ENCODE data around the gene HAUS3. TPM values are rescaled to one million over a fixed set of nuclear protein-coding genes. Genes with fewer than 3 reads are reported as not detected.

Gene HAUS3
- total RNA-seq, 1 donor from 2014 or later = 24.4 TPM

DNA sequence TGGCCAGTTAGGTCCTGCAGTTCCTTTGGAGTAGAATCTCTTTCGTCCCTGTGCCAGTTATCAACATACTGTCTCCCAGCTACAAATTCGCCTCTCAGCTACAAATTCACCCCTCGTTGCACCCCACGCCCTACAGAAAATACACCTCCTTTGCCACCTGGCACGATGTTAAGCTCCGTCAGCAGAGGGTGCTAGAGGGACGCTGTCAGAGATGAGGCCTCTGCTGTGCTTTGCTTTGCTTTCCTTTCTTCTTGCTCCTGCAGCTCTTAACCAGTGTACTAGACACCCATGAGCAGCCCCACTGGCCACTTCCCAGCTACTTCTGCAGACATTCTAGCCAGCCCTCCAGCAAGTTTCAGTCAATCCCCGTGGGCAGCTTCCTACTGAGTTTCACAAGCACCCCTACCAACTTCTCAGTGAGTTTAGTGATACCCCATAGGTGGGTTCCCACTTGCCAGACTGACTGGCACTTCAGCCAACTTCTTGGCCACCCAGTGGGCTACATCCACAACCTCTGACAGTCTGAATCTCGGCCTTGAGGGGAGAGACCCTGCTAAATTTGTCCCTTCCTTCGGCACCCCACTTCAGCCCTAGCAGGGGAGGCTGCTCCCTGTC is 21.8 kb downstream of the HAUS3 start:
- peaks cover 5% of the 10 kb centered on the region for H3K4me1 Mint-ChIP-seq
- no peaks in the 10 kb centered on the region for H3K27me3 ChIP-seq
- H3K27ac Mint-ChIP-seq = no peak overlapping the region
- H3F3A ChIP-seq (ENCODE audit: low read depth) = peaks cover 5% of the 10 kb centered on the region
- no peaks in the 10 kb centered on the region for H3K4me1 ChIP-seq
- no peak overlapping the region for H3K4me3 ChIP-seq
- no peak overlapping the region for H2AFZ ChIP-seq (replicated peaks)
- no peaks in the 10 kb centered on the region for H3K36me3 ChIP-seq
- TF ChIP-seq, protein P1, sequence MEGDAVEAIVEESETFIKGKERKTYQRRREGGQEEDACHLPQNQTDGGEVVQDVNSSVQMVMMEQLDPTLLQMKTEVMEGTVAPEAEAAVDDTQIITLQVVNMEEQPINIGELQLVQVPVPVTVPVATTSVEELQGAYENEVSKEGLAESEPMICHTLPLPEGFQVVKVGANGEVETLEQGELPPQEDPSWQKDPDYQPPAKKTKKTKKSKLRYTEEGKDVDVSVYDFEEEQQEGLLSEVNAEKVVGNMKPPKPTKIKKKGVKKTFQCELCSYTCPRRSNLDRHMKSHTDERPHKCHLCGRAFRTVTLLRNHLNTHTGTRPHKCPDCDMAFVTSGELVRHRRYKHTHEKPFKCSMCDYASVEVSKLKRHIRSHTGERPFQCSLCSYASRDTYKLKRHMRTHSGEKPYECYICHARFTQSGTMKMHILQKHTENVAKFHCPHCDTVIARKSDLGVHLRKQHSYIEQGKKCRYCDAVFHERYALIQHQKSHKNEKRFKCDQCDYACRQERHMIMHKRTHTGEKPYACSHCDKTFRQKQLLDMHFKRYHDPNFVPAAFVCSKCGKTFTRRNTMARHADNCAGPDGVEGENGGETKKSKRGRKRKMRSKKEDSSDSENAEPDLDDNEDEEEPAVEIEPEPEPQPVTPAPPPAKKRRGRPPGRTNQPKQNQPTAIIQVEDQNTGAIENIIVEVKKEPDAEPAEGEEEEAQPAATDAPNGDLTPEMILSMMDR (IDR thresholded peaks at IDR 0.05) = peak; percentile 88
- TF ChIP-seq EZH2 (IDR thresholded peaks at IDR 0.05) = no peak
- TF ChIP-seq EZH2phosphoT487 (IDR thresholded peaks at IDR 0.05) = no peak
- H3K9me3 ChIP-seq (ENCODE audit: low read depth) = no peaks in the 10 kb centered on the region
- no peak overlapping the region for H3K4me2 ChIP-seq
- H3K27me3 Mint-ChIP-seq (ENCODE audit: insufficient read depth, low read depth) = peaks cover 2% of the 10 kb centered on the region
- no peaks in the 10 kb centered on the region for H3K79me2 ChIP-seq (ENCODE audit: low read depth)
- H3K4me3 Mint-ChIP-seq = no peak overlapping the region
- H3K27ac ChIP-seq = no peak overlapping the region
- H3K36me3 Mint-ChIP-seq = no peaks in the 10 kb centered on the region
- no peaks in the 10 kb centered on the region for H3K9me3 Mint-ChIP-seq
- DNase-seq (ENCODE audit: low spot score) = peak; percentile 89
- peaks cover 3% of the 10 kb centered on the region for H4K20me1 ChIP-seq (ENCODE audit: low read depth)
- no peak overlapping the region for H3K9ac ChIP-seq

DNA sequence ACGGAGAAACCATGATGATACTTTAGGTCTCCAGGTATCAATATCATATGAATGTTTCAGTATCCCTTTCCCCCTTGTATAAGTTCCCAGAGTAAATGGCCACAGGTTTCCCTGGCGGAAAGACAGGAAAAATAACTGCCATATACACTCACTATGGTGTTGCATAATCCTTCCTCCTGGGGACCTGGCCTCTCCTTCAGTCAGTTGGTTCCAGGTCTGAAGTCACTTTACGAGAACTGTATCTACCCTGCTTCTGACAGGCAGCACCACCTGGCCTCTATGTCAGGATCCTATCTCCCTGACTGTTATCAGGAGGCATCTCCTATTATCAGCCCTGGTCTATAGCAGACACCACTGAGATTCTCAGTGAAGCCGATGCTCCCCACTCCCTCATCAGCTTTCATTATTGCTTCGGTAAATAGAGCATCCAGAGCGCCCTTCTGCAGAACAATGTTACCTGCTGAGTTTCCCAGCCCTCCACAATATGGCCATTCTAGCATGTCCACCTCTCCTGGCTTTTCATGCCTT is 22.6 kb downstream of the HAUS3 start:
- no peak overlapping the region for H3K4me3 ChIP-seq
- peaks cover 5% of the 10 kb centered on the region for H3K4me1 Mint-ChIP-seq
- no peak overlapping the region for H3K4me3 Mint-ChIP-seq
- H3F3A ChIP-seq (ENCODE audit: low read depth) = peaks cover 5% of the 10 kb centered on the region
- peaks cover 3% of the 10 kb centered on the region for H4K20me1 ChIP-seq (ENCODE audit: low read depth)
- no peak overlapping the region for H3K4me2 ChIP-seq
- no peak overlapping the region for H3K27ac ChIP-seq
- H3K27me3 ChIP-seq = no peaks in the 10 kb centered on the region
- H3K36me3 ChIP-seq = no peaks in the 10 kb centered on the region
- no peaks in the 10 kb centered on the region for H3K79me2 ChIP-seq (ENCODE audit: low read depth)
- H3K9me3 ChIP-seq (ENCODE audit: low read depth) = no peaks in the 10 kb centered on the region
- H3K27ac Mint-ChIP-seq = no peak overlapping the region
- H3K9me3 Mint-ChIP-seq = no peaks in the 10 kb centered on the region
- no peak overlapping the region for H2AFZ ChIP-seq (replicated peaks)
- DNase-seq (ENCODE audit: low spot score) = no peak
- no peaks in the 10 kb centered on the region for H3K4me1 ChIP-seq
- no peaks in the 10 kb centered on the region for H3K36me3 Mint-ChIP-seq
- TF ChIP-seq EZH2phosphoT487 (IDR thresholded peaks at IDR 0.05) = no peak
- no peak for TF ChIP-seq EZH2 (IDR thresholded peaks at IDR 0.05)
- TF ChIP-seq, protein P1 (IDR thresholded peaks at IDR 0.05) = no peak
- no peak overlapping the region for H3K9ac ChIP-seq
- H3K27me3 Mint-ChIP-seq (ENCODE audit: insufficient read depth, low read depth) = peaks cover 2% of the 10 kb centered on the region

DNA sequence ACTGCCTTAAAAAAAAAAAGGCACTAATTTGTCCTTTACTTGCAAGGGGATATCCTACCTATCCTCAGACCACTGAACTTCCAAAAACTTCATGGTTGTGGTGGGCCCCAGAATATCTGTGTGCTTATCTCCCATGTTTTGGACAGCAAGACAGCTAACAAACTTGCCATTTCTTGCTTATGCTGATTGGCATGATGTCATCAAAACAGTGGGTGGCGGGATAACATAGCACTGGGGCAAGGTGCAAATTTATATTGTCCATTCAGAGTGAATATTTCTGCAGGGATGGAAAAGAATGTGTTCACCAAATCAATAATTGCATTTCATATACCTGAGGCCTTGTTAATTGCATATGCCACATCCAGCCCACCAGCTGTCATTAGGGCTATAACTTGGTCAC is 23.5 kb downstream of the HAUS3 start:
- no peak overlapping the region for H3K4me3 ChIP-seq
- no peak for DNase-seq (ENCODE audit: low spot score)
- peaks cover 5% of the 10 kb centered on the region for H3F3A ChIP-seq (ENCODE audit: low read depth)
- no peak overlapping the region for H3K4me2 ChIP-seq
- no peaks in the 10 kb centered on the region for H3K36me3 ChIP-seq
- Mint-ChIP-seq H3K4me1 (peaks cover 5% of the 10 kb centered on the region), H3K9me3 (no peaks in the 10 kb centered on the region), H3K4me3 (no peak overlapping the region), H3K27me3 (ENCODE audit: insufficient read depth, low read depth) (peaks cover 2% of the 10 kb centered on the region), H3K27ac (no peak overlapping the region), H3K36me3 (no peaks in the 10 kb centered on the region)
- H3K27ac ChIP-seq = no peak overlapping the region
- TF ChIP-seq EZH2phosphoT487 (IDR thresholded peaks at IDR 0.05) (no peak), EZH2 (IDR thresholded peaks at IDR 0.05) (no peak)
- TF ChIP-seq, protein P1 (IDR thresholded peaks at IDR 0.05) = no peak
- H3K9me3 ChIP-seq (ENCODE audit: low read depth) = no peaks in the 10 kb centered on the region
- H3K4me1 ChIP-seq = no peaks in the 10 kb centered on the region
- no peaks in the 10 kb centered on the region for H3K27me3 ChIP-seq
- H3K79me2 ChIP-seq (ENCODE audit: low read depth) = no peaks in the 10 kb centered on the region
- peaks cover 1% of the 10 kb centered on the region for H4K20me1 ChIP-seq (ENCODE audit: low read depth)
- H3K9ac ChIP-seq = no peak overlapping the region
- no peak overlapping the region for H2AFZ ChIP-seq (replicated peaks)

All from neural progenitor cell (in vitro differentiated cells).